GM19023 (cell line): ENCODE data around the gene SLC25A5.
A peak's percentile ranks its signal among the peaks of the same experiment; 100 is the strongest.
"Not testable (repeated sequence)": the region's sequence is repeated elsewhere in the genome, so short reads cannot be mapped to it uniquely, and the experiment has no call there.

ENCODE experiments used
- ATAC-seq: cut with Tn5 transposase; IDR thresholded peaks from one replicate; pipeline ENCODE4 v1.9.1; 2021; ENCODE audit warnings: mild to moderate bottlenecking, moderate library complexity; ENCODE audit not compliant: unreplicated experiment

The SLC25A5 gene

DNA sequence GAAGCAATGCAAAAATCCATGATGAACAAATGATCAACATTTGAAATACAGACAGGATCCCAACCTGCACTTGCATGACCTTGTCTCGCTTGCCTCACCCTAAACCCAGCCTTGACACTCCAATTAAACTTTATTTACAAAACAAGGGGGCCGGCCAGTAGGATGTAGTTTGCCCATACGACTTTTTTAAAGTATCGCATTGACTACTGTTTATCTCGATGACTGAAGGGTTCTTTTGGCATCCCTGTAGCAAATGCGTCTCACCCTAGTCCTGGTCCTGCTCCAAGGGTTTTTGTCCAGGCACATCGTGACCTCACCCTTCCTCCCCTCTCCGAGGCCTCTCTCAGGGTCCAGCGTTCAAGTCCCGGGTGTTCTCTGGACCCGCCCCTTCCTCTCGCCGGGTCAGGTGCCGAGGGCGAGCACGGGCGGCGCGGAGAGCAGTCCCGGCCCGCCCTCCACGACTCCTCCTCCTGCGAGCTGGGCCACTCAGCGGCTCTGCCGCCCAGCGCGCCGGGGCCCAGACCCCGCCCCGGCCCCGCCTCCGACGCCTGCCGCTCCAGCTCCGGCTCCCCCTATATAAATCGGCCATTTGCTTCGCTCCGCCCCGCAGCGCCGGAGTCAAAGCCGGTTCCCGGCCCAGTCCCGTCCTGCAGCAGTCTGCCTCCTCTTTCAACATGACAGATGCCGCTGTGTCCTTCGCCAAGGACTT, at the start of gene SLC25A5:
SLC25A5 (plus strand) TSS at position 603 of the 709 bp plus-strand sequence; CDS start at position 675, 72 bp downstream.
- ATAC-seq = peak; percentile 83

DNA sequence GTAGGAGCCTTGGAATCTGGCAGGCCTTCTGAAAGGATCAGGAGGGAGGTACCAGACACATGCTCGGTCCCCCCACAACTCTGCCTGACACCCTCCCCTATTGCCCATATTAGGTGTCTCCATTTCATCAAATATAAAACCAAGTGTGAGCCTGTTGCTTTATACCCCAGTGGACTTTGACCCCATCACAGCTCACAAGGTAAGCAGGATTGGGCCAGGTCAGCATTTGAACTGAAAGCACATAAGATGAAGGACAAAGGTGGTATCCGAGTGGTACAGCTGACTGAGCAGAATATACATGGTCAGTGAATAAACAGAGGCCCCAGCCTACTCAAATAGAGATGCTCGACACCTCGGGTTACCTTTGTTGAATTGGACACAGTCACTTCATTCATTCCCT, 49.1 kb upstream of the SLC25A5 start:
- no peak for ATAC-seq

DNA sequence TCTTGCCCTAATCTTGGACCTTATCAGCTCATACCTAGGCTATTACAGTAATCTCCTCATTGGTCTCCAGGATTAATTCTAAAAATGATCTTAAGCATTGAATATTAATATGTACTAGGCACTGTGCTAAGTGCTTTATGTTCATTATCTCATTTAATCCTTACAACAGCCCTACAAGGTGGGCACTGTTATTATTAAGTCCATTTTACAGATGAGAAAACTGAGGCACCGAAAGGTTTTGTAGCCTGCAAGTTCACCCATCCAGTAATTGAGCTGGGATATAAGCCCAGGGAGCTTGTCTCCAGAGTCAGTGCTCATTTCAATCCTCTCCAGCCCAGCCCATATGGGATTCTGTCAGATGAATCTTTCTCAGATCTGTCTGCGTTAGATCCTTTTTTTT, 48.3 kb upstream of the SLC25A5 start:
- ATAC-seq = no peak

DNA sequence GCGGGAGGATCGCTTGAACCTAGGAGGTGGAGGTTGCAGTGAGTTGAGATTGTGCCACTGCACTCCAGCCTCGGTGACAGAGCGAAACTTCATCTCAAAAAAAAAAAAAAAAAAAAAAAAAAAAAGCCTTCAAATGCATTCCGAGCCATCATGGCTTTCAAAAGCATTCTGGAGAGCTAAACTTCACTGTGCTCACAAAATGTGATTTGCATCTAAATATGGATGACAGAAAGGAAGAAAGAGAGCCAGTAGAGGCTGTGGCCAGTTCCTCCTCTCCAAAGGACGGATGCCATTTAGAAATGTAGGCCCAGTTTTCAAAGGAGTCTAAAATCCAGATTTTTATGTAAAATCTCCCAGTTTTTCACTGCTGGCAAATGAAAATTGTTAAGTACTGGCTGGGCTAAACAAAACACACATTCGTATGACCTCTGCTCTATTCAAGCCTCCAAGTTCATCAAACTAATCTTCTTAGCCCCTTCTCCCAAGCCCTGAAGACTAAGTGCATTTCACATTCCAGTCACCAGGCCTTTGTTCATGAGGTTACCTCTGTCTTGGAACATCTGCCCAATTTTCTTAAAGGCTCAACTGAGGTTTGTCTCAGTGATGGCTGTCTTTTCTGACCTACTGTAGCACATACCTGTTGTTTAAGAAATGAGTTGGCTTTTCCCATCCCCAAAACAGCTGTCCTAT, 47.1 kb upstream of the SLC25A5 start:
- no peak for ATAC-seq

DNA sequence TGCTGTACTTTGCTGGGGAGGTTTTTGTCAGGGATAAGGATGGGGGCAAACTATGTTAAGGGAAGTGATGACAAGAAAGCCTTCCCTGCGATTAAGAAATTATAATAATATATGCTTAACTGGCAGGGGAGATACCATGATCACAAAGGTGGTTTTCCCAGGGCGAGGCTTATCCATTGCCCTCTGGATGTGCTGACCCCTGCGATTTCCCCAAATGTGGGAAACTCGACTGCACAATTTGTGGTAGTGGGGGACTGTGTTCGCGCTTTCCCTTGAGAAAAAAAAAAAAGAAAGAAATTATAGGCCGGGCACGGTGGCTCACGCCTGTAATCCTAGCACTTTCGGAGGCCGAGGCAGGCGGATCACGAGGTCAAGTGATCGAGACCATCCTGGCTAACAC, 44.6 kb upstream of the SLC25A5 start:
- ATAC-seq = no peak

DNA sequence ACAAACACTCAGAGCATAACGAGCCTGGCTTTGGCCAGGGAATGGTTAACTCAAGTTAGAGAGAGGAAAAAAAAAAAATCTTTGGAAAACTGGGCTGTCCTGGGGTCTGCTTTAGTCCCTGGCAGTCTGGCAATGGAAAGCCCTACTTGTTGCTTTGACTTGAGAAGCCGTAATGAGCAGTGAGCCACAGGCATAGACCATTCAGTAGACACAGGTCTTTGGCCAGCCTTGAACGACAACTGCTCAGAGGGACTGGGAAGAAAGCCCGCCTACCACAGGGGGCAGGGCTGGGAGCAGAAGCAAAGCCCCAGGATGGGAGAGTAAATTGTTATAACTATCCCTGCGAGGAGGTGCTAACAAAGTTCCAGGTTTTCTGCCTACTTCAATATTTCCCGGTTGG, 43.2 kb upstream of the SLC25A5 start:
- ATAC-seq = no peak

DNA sequence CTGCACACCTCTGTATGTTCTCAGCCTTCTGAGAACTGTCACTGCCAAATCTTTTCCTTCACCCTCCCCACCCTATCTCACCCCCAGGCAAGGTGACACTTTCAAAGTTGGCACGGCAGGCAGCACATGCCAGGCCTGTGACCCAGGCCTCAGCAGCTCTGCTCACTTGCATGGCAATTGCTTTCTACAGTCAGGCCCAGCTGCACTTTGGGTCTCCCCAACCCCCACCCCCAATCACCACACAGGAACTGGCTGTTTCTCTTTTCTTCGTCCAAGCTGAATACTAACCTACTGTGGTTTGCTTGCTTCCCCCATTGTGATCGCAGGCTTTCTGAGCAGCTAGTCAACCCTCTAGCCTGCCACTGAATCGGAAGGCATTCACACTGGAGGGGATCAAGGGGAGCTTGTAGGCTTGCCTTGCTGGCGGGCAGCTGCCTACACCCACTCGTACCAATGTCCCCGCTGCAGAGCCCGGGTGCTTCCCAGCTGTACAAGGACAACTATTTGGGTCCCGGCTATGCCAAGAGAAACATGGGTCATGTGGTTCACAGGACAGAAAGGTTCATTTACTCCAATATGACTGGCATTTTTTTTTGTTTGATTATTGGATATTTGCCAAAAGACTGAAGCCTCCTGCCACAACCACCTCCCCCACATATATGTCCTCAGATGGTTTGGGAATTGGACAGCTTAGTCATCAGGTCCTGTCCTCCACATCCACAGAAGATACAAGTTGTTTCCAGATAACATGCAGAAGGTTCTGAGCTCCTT, 41.0 kb upstream of the SLC25A5 start:
- ATAC-seq = peak; percentile 83

DNA sequence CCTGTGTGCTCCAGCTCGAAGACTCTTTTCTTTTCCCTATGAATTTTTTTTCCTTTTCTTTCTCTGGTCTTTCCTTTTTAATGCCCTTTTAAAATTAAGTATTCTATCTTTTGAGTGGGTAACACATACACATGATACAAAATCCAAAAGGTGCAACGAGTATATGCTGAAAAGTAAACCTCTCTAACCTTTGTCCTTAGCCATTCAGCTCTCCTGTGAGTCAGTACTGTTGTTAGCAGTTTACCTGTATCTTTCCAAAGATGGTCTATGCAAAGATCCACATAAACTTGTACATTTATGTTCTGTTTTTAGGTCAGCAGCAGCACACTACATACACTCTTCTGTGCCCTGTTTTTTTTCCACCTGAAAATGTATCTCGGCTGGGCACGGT, 40.5 kb upstream of the SLC25A5 start:
- ATAC-seq = no peak

DNA sequence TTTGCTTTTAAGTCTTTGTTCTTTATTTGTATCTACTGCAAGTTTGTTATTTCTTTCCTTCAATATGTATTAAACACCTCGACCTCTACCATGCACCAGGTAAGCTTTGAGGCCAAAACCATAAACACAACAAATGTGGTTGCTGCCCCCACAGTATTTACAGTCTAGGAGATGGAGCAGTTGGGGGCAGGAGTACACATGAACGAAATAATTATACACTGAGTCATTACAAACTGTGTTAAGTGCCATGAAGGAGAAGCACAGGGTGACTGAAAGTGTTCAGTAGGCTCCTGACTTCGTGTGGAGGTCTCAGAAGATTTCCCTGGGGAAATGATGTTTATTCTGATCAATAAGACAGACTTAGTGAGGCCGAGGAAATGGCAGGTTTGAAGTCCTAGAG, 38.8 kb upstream of the SLC25A5 start:
- no peak for ATAC-seq

DNA sequence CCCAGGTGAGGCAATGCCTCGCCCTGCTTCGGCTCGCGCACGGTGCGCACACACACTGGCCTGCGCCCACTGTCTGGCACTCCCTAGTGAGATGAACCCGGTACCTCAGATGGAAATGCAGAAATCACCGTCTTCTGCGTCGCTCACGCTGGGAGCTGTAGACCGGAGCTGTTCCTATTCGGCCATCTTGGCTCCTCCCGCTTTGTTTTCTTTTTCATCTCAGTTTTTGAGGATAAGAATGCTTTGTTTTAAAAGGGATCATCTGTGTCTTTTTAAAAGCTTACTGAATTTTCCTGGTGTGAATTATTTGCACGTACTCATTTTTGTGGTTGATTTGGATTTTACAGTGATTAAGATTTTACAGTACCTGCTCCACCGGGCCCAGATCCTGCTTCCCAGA, 26.9 kb upstream of the SLC25A5 start:
- not testable (repeated sequence) for ATAC-seq

DNA sequence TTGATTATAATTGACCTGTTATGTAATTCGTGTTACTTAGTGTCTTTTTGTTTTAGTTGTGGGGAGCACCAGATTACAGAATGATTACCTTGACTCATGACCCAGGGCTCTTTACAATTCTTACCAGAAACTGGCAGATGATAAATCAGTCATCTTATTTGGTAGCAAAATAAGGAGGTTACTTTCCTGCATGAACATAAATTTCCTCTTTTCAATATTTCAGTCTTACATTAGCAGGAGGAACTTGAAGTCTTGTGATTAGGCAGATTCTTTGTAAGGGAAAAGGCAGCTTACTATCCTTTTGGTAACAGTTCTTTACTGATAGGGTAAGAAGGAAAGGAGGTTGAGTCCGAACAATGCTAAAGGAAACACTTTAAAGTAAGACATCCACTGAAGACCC, 26.0 kb upstream of the SLC25A5 start:
- no peak for ATAC-seq

DNA sequence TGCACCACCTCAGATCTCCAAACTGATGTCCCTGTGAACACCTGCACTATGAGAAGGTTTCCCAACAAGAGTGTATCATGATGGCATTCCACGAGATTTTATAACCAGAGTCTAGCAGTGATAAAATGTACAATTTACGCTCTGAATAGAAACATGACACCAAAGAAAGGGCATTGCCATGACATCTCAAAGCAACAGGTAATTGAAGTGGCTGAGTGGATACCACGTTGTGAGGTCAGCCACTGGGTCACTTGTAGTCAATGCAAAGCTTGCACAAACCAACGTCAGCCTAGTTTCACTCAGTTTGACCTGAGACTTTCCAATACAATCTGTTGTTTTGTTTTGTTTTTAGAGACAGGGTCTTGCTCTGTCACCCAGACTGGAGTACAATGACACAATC, 15.0 kb upstream of the SLC25A5 start:
- no peak for ATAC-seq

DNA sequence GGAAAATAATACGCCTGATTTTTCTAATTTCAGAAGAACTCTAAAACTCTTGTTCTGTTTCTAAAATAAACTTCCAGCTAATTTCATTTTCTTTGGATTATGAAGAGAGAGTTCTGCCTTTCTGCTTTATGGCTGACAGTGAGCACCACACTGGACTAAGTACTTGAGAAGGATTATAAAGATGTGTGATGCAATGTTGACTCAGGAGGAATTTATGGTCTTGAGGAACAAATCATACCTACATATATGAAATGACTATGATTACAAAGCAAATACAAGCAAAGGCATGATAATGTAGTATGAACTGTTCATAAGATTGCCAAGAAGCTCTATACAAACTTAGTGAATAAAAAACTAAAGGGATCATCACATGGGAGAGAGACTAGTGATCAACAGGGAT, 13.0 kb upstream of the SLC25A5 start:
- no peak for ATAC-seq

DNA sequence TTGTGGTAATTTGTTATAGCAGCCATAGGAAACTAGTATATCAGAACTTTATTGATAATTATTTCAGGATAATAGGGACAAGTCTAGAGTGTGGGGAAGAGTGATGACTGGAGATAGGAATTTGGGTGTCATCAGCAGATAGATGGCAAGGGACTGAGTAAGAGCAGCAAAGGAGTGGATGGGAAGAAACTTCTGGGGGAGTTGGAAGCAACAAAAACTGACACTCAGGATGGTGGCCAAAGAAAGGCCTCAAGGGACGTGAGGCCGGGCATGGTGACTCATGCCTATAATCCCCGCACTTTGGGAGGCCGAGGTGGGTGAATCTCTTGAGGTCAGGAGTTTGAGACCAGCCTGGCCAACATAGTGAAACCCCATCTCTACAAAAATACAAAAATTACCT, 9.1 kb upstream of the SLC25A5 start:
- no peak for ATAC-seq

DNA sequence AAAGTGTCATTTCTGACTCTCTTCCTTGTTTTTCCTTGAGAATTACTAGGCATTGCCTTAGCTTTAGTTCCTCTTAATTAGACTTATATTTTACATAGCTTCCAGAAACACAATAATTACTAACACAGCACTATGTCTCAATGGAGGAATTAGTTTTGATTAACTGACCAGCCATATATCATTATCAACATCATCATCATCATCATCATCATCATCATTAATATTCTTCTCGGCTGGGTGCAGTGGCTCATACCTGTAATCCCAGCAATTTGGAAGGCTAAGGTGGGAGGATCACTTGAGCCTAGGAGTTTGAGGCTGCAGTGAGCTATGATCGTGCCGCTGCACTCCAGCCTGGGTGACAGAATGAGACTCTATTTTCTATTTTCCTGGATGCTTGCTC, 2.7 kb upstream of the SLC25A5 start:
- ATAC-seq = no peak

DNA sequence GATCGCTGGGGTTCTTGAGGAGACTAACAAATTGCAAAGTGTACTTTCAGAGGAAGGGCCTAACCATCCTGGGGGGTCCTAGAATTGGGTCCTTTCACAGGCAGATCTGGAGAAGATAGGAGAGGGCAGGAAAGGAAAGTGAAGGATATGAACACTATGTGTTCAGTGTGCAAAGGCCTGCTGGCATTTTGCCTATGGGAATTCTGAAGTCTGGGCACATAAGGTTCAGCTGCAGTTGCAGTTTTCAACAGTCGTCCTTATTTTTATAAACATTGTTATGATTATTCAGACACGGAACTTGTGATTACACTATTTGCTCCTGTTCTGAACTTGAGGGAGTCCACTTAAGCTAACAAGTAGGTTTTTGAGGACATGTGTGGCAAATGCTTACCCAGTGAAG, 1.3 kb upstream of the SLC25A5 start:
- ATAC-seq = no peak

DNA sequence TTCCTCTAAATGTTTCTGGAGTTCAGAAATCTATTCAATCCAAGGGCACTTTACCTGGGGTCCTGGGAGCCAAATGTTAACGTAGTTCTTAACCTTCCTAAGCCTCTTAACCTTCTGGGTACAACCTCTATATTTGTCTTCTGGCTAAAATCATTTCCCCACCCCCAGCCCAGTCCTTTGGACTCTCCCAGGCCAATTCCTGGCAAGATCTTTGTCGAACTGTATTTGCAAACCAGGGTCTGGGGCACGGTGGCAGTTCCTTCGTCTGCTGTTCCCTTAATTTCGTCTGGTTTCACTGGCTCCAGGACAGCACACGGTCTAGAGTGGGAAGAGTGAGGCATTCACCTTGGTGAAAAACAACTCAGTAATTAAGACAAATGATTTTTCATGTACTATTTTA, 811 bp upstream of the SLC25A5 start:
- no peak for ATAC-seq

DNA sequence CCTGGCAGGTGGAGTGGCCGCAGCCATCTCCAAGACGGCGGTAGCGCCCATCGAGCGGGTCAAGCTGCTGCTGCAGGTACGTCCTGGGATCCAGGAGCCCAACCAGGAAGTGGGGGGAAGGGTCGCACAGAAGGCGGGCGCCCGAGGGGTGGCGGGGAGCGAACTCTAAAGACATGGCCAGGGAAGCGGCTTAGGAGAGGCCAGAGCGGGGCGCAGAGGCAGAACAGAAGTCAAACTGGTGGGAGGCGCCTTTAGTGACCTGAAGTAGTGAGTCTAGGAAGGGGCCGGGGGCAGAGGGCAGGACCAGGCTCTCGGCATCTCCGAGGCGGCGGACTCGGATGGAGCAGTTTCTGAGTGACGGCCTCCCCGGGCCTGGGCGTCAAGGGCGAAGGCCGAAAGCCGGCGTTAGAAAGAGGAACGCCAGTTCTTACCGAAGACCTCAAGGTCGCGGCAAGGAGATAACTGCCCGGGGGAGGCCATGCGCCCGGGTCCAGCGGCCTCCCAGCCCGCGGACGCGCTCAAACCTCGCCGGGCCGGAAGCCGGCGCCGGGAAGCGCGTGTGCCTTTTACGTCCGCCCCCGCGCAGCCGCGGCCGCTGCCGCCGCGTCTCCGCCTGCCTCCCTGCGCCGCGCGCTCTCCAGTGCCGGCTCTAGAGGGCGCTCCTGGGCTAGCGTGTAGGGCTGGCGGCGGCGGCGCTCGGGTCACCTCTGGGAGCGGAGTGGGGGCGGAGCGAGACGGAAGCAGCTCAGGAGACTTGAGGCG, 488 bp downstream of the SLC25A5 start:
- ATAC-seq = peak; percentile 67

DNA sequence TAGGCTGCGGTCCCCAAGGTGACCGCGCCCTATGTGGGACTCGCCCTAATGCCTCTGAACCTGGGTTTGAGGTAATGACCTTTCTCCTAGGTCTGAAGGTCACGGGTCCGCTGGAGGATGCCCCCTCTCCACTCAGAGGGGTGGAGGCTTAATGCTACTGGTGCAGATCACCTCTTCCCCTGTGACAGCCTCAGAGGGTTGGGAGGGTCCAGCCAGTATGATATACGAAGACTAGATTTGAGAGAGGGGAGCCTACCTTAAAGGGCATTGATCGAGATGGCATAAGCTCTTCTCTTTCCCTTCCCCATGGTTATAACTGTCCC, 1.0 kb downstream of the SLC25A5 start:
- no peak for ATAC-seq

DNA sequence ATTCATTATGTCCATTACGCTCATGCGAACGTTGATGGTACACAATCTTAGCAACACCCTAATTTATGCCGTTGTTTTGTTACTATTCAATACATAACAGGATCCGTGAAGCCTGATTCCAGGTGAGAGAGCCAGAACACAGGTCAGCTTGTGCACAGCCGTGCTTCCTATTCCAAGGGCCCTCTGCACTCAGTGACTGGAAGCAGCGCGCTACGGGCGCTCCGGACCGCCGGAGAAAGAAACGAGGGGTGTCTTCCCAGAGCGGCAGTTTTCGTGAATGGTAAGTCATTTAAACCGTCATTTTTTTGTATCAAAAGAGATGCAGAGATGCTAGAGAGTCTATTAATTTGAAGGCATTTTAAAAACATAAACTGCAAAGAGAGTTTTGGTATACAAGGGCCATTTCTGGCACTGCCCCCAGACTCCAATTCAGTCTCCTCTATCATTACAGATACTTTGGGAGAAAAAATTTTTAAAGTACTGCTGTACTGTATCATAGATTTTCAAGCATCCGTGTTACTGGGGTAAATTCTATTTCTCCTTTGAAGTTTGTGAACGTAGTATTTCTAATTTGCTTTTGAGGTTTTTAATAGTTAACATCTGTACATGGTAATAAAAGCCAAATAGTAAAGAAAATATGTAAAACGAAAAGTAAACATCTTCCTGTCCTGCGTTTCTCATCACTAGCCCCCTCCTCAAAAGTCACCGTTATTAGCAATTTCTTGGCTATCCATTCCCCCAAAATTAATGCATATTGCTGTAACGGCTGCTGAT, 6.6 kb downstream of the SLC25A5 start:
- ATAC-seq = no peak
